Measurements from ENCODE around the gene WWOX. TPM values are rescaled to one million over a fixed set of nuclear protein-coding genes. Genes with fewer than 3 reads are reported as not detected.

Gene WWOX
- total and polyA plus RNA-seq, 10 donors: 5.9 to 90.3 (median 26.4) TPM

GRCh38 chr16:78127130-78127529 is 27.7 kb downstream of the WWOX start:
- Histone ChIP-seq H3K27ac (no peak overlapping the region), H3K9me3 (peaks cover 0 to 8% (median 3%) of the 10 kb centered on the region in 8 donors), H3K4me3 (no peak overlapping the region), H3K36me3 (peaks cover 0 to 15% (median 0%) of the 10 kb centered on the region in 6 donors), H3K27me3 (replicated peaks in 1 of 7) (no peaks in the 10 kb centered on the region), H3K4me1 (peaks cover 0 to 20% (median 5%) of the 10 kb centered on the region in 6 donors)
- 45 to 73% (median 68%) methylated on average over 5 of the region's 5 CpGs for WGBS, 5 donors
- DNase-seq: no peak
- TF ChIP-seq POLR2A (IDR thresholded peaks at IDR 0.05) (no peak), CTCF (IDR thresholded peaks at IDR 0.05 in 8 of 11, conservative IDR thresholded peaks at IDR 0.05 in 3 of 11) (no peak), POLR2AphosphoS5 (IDR thresholded peaks at IDR 0.05) (no peak)
- intact Hi-C loops (cut with DNase I; ENCODE audit: low total_unique reads): loop anchor here (10.0 kb wide), 1 partner anchor 1478 kb away; the partner anchor contains the start of gene MAF

GRCh38 chr16:78128913-78129312 is 29.5 kb downstream of the WWOX start:
- no peak for DNase-seq
- H3K36me3 ChIP-seq: peaks cover 0 to 16% (median 0%) of the 10 kb centered on the region in 6 donors
- H3K27me3 ChIP-seq (replicated peaks in 1 of 7): no peaks in the 10 kb centered on the region
- TF ChIP-seq CTCF (IDR thresholded peaks at IDR 0.05 in 8 of 11, conservative IDR thresholded peaks at IDR 0.05 in 3 of 11) (no peak), POLR2A (IDR thresholded peaks at IDR 0.05) (no peak), POLR2AphosphoS5 (IDR thresholded peaks at IDR 0.05) (no peak)
- H3K9me3 ChIP-seq: peaks cover 0 to 8% (median 3%) of the 10 kb centered on the region in 8 donors
- no peak overlapping the region for H3K27ac ChIP-seq
- H3K4me3 ChIP-seq: no peak overlapping the region
- peaks cover 0 to 13% (median 0%) of the 10 kb centered on the region in 6 donors for H3K4me1 ChIP-seq
- 50 to 84% (median 71%) methylated on average over 9 of the region's 9 CpGs for WGBS, 5 donors
- intact Hi-C loops (cut with DNase I; ENCODE audit: low total_unique reads): loop anchor here (10.0 kb wide), 1 partner anchor 1476 kb away; the partner anchor contains the start of gene MAF

GRCh38 chr16:78129349-78129748 is 29.9 kb downstream of the WWOX start:
- DNase-seq: no peak
- WGBS, 5 donors: 78 to 89% (median 87%) methylated on average over 2 of the region's 2 CpGs
- intact Hi-C loops (cut with DNase I; ENCODE audit: low total_unique reads): loop anchor here (10.0 kb wide), 1 partner anchor 1475 kb away; the partner anchor contains the start of gene MAF
- Histone ChIP-seq H3K27me3 (replicated peaks in 1 of 7) (no peaks in the 10 kb centered on the region), H3K9me3 (peaks cover 0 to 8% (median 3%) of the 10 kb centered on the region in 8 donors), H3K4me3 (no peak overlapping the region), H3K4me1 (peaks cover 0 to 13% (median 0%) of the 10 kb centered on the region in 6 donors), H3K27ac (no peak overlapping the region), H3K36me3 (peaks cover 0 to 16% (median 0%) of the 10 kb centered on the region in 6 donors)
- TF ChIP-seq POLR2AphosphoS5 (IDR thresholded peaks at IDR 0.05) (no peak), POLR2A (IDR thresholded peaks at IDR 0.05) (no peak), CTCF (IDR thresholded peaks at IDR 0.05 in 8 of 11, conservative IDR thresholded peaks at IDR 0.05 in 3 of 11) (no peak)

- H3K27ac ChIP-seq: no peak overlapping the region
- intact Hi-C loops (cut with DNase I; ENCODE audit: low total_unique reads): no loop called here
- peaks cover 0 to 8% (median 3%) of the 10 kb centered on the region in 8 donors for H3K9me3 ChIP-seq
- no peaks in the 10 kb centered on the region for H3K27me3 ChIP-seq (replicated peaks in 1 of 7)
- 81 to 92% (median 85%) methylated on average over 4 of the region's 4 CpGs for WGBS, 5 donors
- no peak overlapping the region for H3K4me3 ChIP-seq
- peaks cover 0 to 16% (median 0%) of the 10 kb centered on the region in 6 donors for H3K36me3 ChIP-seq
- no peak for DNase-seq
- no peak for TF ChIP-seq POLR2AphosphoS5 (IDR thresholded peaks at IDR 0.05)
- TF ChIP-seq POLR2A (IDR thresholded peaks at IDR 0.05): no peak
- TF ChIP-seq CTCF (IDR thresholded peaks at IDR 0.05 in 8 of 11, conservative IDR thresholded peaks at IDR 0.05 in 3 of 11): no peak
- peaks cover 0 to 13% (median 0%) of the 10 kb centered on the region in 6 donors for H3K4me1 ChIP-seq
These were observed 30.7 kb downstream of the WWOX start for GRCh38 chr16:78130083-78130608.
